GM12891 (cell line): ENCODE results near the gene C11orf71.

Experiments
- PAX5 ChIP-seq: IDR thresholded peaks from 2 replicates; pipeline ENCODE4 v1.6.1; 2011; ENCODE audit warnings: low read length, moderate library complexity, mild to moderate bottlenecking; ENCODE audit not compliant: insufficient read depth, severe bottlenecking
- POLR2A ChIP-seq: IDR thresholded peaks from 2 replicates; pipeline ENCODE4 v1.6.1; 2011; ENCODE audit warnings: low read depth, low read length, control low read depth
- POLR2AphosphoS5 ChIP-seq: IDR thresholded peaks from 2 replicates; pipeline ENCODE4 v1.6.1; 2011; ENCODE audit warnings: low read depth, low read length, control low read depth
- TAF1 ChIP-seq: IDR thresholded peaks from 2 replicates; pipeline ENCODE4 v1.6.1; 2011; ENCODE audit warnings: low read depth, low read length, control low read depth

GRCh38 chr11:114432893-114433292 lies 32.6 kb upstream of the C11orf71 start:
- TF ChIP-seq POLR2AphosphoS5 (no peak), POLR2A (no peak), TAF1 (no peak), PAX5 (no peak)
